ENCODE measurements around the gene MGAT4A. TPM values are rescaled to one million over a fixed set of nuclear protein-coding genes. Genes with fewer than 3 reads are reported as not detected.

The MGAT4A gene
- total and polyA plus RNA-seq, 2 of the 8 experiments (the other 6 are each of a cell fraction or from before 2014, with no cell fraction given): 1.4 to 7.7 TPM

GRCh38 chr2:98669675-98670074 is 61.3 kb downstream of the MGAT4A start (continued):
- TF ChIP-seq SAP30 (IDR thresholded peaks at IDR 0.05; ENCODE audit: insufficient read depth, insufficient replicate concordance, low read length) (no peak), YY1 (IDR thresholded peaks at IDR 0.05; ENCODE audit: low read depth, low read length) (no peak), SIX5 (IDR thresholded peaks at IDR 0.05; ENCODE audit: low read depth, low read length) (no peak), POU5F1 (IDR thresholded peaks at IDR 0.05; ENCODE audit: low read depth, low read length) (no peak), CBX5 (IDR thresholded peaks at IDR 0.05; ENCODE audit: low read depth, low read length) (no peak), CTCF (IDR thresholded peaks at IDR 0.05; ENCODE audit: control extremely low read depth in 1 of 3, insufficient read depth in 1 of 3, low read depth in 1 of 3, low read length in 3 of 3) (no peak), GABPA (IDR thresholded peaks at IDR 0.05; ENCODE audit: borderline replicate concordance, insufficient read depth, low read length) (no peak)

Data from H1 (cell line).